ENCODE results near the gene AMD1.
"Not testable (repeated sequence)": the region's sequence is repeated elsewhere in the genome, so short reads cannot be mapped to it uniquely, and the experiment has no call there.

The AMD1 gene

DNA sequence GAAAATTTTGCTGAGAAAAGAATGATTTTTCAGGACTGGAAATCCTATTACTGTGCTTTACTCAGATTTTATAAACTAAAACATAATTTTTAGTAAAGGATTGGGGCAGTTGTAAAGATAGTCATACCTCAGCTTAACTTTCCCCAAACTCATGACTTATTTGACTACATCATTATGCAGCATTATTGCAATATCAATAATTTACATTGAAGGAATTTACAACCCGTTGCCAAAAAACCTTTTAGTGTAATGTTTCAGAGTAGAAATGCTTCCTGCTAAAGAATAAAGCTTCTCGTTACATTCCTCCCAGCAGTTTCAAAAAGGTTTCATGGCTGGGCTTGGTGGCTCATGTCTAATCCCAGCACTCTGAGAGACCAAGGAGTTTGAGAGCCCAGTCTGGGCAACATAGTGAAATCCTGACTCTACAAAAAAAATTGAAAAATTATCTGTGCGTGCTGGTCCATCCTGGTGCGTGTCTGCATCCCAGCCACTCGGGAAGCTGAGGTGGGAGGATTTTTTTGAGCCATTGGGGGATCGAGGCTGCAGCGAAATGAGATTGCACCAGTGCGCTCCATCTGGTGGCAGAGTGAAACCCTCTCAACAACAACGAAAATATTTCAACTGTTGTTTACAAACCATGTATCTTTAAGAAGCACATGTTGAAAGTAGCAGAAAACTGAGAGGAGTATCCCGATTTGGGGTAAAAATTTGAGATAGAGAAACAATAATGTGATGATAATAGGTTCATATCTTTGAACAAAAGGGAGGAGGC lies 4.4 kb downstream of the AMD1 start:
- peak; percentile 20 for DNase-seq

GRCh38 chr6:110880651-110881050 lies 6.1 kb downstream of the AMD1 start:
- DNase-seq: no peak

- DNase-seq: no peak
Measured at GRCh38 chr6:110881546-110882273, 7.1 kb downstream of the AMD1 start.

GRCh38 chr6:110882274-110882619 lies 7.7 kb downstream of the AMD1 start:
- no peak for DNase-seq

- no peak for DNase-seq
Measured at GRCh38 chr6:110882824-110883554, 8.4 kb downstream of the AMD1 start.

- DNase-seq: no peak
Measured at GRCh38 chr6:110884321-110884720, 9.7 kb downstream of the AMD1 start.

- DNase-seq: no peak
Measured at GRCh38 chr6:110885526-110885925, 10.9 kb downstream of the AMD1 start.

GRCh38 chr6:110886555-110887167 lies 12.1 kb downstream of the AMD1 start:
- DNase-seq: no peak

- DNase-seq: no peak
Measured at GRCh38 chr6:110890288-110890687, 15.7 kb downstream of the AMD1 start.

GRCh38 chr6:110895907-110896608 lies 21.5 kb downstream of the AMD1 start:
- no peak for DNase-seq

- no peak for DNase-seq
Measured at GRCh38 chr6:110897433-110897832, 22.8 kb downstream of the AMD1 start.

GRCh38 chr6:110898111-110898510 lies 23.5 kb downstream of the AMD1 start:
- no peak for DNase-seq

DNA sequence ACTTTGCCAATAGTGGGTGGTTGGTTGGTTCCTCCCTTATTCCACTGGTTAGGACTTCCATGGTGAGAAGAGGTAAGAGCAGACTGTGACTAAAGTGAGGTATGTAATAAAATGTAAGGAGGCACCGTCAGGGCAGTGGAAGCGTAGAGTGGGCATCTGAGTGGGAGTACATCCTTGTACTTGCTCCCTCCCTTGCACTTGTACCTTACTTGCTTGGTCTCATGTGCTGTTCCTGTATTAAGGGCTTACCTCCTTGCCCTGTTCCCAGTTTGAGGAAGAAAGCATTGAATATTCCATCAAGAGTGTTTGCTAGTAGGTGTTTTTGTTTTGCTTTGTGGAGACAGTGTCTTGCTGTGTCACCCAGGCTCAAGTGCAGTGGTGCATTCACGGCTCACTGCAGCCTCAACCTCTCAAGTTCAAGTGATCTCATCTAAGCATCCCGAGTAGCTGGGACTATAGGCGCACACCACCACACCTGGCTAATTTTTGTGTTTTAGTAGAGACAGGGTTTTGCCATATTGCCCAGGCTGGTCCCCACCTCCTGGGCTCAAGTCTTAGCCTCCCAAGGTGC lies 25.5 kb downstream of the AMD1 start:
- no peak for DNase-seq

GRCh38 chr6:110901601-110902000 lies 27.0 kb downstream of the AMD1 start:
- DNase-seq: not testable (repeated sequence)

DNA sequence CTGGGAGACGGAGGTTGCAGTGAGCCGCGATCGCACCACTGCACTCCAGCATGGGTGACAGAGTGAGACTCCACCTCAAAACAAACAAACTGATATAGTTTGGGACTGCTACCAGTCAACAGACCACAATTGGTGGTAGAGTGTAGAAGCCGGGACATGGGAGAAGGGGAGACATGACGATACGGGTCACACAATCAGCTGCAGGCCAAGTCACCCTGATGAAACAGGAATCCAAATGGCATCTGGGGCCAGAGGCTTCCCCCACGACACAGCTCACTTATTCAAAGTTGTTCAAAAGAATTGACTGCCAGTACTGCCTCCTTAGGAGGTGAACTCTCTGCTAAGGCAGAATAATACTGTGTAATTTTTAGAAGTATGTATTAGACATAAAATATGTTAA lies 27.5 kb downstream of the AMD1 start:
- DNase-seq: no peak

DNA sequence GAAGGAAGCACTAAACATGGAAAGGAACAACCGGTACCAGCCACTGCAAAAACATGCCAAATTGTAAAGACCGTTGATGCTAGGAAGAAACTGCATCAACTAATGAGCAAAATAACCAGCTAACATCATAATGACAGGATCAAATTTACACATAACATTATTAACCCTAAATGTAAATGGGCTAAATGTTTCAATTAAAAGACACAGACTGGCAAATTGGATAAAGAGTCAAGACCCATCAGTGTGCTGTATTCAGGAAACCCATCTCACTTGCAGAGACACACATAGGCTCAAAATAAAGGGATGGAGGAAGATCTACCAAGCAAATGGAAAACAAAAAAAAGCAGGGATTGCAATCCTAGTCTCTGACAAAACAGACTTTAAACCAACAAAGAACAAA lies 31.7 kb downstream of the AMD1 start:
- DNase-seq: not testable (repeated sequence)

DNA sequence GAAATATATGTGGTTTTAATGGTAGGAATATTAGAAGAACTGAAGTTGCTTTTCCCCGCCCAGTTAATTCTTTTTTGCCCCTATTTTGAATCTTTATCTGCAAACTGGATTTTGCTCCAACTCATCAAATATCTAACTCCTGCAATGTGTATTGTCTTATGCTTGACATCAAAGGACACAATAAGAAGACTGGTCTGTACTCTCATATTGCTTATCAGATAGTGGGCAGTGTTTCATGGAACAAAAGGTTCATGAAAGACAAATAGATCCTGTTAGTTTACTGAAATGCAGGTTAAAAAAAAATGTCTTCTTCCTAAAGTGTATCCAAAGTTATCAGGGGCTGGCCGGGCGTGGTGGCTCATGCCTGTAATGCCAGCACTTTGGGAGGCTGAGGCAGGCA lies 56.2 kb downstream of the AMD1 start:
- DNase-seq: no peak

- no peak for DNase-seq
Measured at GRCh38 chr6:110933912-110934311, 59.3 kb downstream of the AMD1 start.

DNA sequence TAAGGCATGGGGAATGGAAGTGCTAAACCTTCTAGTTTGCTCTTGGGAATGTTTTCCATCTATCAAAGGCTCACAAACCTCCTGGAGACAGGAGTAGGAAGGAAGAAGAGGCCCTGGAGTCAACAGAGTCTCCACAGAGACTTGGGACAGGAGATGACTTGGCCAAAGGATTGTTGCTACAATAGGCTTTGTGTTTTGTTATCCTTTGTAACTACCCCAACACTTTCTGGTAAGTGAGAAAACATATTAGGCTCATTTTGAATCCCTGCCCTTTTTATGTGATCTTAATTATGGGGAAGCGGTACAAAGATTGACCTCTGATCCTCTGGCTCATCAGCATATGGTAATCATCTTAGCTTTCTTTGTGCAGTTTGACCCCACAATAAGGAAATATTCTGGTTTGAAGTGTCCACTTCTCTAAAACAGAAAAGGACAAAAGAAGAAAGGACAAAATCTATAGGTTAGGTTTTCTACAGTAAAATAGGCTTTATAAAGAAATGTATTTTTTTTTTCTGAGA lies 59.9 kb downstream of the AMD1 start:
- no peak for DNase-seq

- no peak for DNase-seq
Measured at GRCh38 chr6:110935171-110935570, 60.6 kb downstream of the AMD1 start.

DNA sequence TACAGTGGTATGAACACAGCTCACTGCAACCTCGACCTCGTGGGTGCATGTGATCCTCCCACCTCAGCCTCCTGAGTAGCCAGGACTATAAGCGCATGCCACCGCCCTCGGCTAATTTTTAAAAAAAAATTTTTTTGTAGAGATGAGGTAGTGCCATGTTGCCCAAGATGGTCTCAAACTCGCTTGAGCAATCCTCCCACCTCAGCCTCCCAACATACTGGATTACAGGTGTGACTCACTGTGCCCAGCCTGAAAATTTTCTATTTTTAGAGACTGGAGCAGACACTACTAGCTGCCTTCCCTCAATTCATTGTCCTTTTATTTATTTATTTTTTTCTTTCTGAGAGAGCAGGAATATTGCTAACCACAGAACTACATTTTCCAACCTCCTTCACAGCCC lies 63.6 kb downstream of the AMD1 start:
- no peak for DNase-seq

Data from activated CD4-positive, alpha-beta T cell treated with anti-CD3 and anti-CD28 coated beads, Interleukin-2, amount 50 U/mL, for 1 hour (primary cell).